ENCODE data around the gene MEGF10.

The MEGF10 gene

GRCh38 chr5:127440831-127441230 lies 150.2 kb downstream of the MEGF10 start:
- DNase-seq (ENCODE audit: low read depth in 2 of 2): no peak

DNA sequence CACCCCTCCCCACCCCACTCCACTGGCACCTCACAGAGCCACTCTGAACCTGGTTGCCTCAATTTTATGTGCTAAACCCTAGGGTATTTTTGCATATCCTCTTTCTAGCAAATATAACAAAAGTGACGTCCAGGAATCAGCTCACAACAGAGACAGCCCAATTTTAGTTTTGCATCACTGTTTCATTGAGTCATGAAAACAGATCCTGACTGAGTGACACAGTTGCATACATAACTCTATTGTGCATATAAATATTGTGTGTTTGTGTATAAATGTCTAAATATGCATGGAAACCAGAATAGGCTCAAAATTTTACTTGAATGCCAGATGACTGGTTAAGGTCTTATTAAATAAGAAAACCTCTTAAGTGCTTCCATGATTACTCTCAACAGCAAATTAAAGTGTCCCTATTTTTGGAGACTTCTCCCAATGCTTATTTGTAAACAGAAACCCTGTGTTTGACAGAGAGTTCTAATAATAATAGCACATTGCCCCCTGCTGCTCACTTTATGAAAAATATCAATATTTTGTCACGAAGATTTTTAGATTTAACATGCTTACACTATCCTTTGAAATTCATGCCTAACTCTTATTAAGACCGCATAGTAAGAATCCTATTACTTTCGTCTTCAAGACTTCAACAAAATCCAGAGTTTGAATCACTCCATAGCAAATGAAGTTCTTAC lies 151.3 kb downstream of the MEGF10 start:
- DNase-seq (ENCODE audit: low read depth in 2 of 2): no peak

- DNase-seq (ENCODE audit: low read depth in 2 of 2): no peak
These were observed 153.6 kb downstream of the MEGF10 start for GRCh38 chr5:127444171-127444570.

DNA sequence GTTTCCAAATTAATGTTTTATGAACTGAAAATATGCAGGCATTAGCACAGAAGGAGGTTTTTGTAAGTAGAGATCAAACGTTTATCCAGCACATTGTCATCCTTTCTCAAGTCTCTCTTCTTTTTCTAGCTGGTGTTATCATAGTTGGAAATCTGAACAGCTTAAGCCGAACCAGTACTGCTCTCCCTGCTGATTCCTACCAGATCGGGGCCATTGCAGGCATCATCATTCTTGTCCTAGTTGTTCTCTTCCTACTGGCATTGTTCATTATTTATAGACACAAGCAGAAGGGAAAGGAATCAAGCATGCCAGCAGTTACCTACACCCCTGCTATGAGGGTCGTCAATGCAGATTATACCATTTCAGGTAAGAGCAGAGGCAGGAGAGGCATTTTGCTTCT lies 154.7 kb downstream of the MEGF10 start:
- DNase-seq (ENCODE audit: low read depth in 2 of 2): no peak

- DNase-seq (ENCODE audit: low read depth in 2 of 2): no peak
These were observed 156.0 kb downstream of the MEGF10 start for GRCh38 chr5:127446626-127447025.

DNA sequence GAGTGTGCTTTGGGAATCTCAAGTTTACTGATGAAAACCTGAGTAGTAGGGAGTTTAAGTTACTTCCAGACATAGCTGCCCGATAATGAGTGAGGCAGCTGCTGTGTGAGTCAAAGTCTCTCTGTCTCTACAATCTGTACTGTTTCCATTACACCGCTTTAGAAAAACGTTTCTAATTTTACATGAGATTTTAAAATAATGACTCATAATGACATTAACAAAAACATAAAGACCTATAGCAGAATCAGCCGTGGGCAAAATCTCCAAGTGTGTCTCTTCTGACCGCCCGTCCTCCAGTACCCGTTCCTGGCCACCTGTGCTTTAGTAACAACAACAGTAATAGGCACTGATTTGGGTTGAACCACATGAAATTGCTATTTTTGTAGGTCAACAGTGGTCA lies 157.2 kb downstream of the MEGF10 start:
- no peak for DNase-seq (ENCODE audit: low read depth in 2 of 2)

DNA sequence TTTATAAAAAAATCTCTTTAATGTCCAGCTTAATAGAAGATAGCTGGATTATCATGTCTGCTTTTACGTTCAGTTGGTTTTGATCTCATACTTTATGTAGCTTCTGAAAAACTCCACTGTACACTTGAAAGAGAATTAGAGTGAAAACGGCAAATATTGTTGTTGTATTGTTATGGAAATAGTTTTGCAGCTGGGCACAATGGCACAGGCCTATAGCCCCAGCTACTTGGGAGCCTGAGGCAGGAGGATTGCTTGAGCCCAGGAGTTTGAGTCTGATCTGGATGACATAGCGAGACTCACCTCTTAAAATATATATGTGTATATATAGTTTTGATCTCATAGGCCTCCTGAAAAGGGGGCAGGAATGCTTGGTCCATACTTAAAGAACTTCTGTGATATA lies 159.4 kb downstream of the MEGF10 start:
- DNase-seq (ENCODE audit: low read depth in 2 of 2): no peak

DNA sequence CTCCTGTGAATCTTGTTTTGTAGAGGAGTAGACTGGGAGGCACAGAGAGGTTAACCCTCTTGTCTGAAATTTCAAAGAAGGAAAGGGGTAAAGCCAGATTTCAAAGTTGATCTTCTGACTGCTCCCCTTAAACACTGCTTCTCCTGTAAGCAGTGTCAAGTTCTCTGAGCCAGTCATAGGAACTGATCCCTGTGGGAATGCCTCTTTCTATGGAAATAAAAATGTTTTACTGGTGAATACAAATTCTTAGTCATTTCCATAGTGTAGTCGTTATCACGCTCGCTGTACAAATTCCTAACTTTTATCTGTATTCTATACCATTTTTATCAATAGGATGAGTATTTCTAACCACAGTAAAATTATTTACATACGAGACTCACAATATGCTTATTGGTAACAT lies 160.5 kb downstream of the MEGF10 start:
- DNase-seq (ENCODE audit: low read depth in 2 of 2): no peak

DNA sequence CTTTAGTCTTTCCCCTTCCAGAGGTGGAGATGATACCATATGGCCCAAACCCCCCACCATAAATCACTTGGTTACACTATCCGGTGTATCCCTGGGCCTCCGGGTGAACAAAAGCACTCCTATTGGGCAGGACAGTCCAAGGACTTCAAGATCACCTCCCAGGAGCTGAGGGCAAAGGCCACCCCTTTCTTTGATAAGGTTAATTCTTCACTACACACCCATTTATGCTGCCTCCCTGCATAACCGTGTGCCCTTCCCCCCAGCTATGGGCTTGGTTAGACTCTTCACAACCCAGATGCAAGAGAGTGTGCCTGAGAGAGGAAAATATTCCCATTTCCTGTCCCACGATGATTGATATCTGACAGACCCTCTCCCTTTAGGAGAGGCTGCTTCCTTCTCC lies 162.0 kb downstream of the MEGF10 start:
- no peak for DNase-seq (ENCODE audit: low read depth in 2 of 2)

GRCh38 chr5:127471211-127471610 lies 180.6 kb downstream of the MEGF10 start:
- DNase-seq (ENCODE audit: low read depth in 2 of 2): no peak

GRCh38 chr5:127472700-127473099 lies 182.1 kb downstream of the MEGF10 start:
- no peak for DNase-seq (ENCODE audit: low read depth in 2 of 2)

- no peak for DNase-seq (ENCODE audit: low read depth in 2 of 2)
These were observed 195.9 kb downstream of the MEGF10 start for GRCh38 chr5:127486471-127486870.

DNA sequence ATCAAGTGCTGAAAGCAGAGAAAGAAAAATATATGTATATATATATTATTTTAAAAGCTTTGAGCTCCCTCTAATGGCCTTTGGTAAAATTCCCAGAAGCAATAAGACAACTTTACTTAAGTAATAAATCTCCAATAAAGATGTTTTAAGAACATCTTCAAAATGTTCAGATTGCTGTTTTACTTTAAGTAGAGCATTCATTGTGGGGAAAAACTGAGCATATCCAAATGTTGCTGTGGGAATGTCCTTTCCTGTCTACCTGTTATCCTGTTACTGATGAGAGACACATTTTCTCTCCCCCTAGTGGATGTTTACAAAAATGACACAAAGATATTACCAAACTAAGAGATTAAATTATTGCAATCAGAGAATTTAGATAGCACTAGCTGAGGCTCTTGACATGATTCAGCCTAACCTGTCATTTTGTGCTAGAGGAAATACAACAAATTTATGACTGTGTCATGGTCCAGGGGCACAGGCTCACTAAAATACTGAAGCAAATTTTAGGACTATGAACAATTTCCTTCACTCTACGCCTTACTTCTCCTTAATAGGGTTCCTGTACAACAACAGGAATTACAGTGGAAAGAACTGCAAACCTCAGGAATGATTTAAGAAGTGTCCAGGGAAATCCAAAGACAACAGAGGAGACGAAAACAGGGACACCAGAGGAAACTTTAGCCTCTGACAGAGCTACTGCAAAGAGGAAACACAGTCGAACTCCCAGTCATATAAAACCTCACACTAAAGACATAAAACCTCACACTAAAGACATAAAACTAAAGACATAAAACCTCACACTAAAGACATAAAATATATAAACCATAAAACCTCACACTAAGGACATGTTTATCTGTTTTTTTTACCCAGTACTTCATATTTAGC lies 202.5 kb downstream of the MEGF10 start:
- no peak for DNase-seq (ENCODE audit: low read depth in 2 of 2)

GRCh38 chr5:127498548-127498947 lies 208.0 kb downstream of the MEGF10 start:
- no peak for DNase-seq (ENCODE audit: low read depth in 2 of 2)

DNA sequence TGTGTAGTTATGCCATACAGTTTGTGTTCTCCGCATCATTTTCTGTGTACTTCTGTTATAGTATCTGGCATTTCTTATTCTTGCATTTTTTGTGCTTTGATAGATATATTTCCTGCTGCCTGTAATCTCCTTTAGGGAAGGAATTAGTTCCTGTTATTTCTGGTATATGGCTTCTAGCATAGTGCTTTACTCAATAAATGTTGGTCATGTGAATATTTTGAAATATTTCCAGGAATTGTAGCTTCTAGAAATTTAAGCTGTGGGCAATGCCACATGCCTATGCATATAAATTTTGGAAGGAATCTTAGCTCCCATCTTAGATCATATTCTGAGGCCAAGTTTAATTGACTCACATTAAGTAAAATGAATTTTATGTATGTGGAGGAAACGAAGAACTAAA lies 215.3 kb downstream of the MEGF10 start:
- no peak for DNase-seq (ENCODE audit: low read depth in 2 of 2)

DNA sequence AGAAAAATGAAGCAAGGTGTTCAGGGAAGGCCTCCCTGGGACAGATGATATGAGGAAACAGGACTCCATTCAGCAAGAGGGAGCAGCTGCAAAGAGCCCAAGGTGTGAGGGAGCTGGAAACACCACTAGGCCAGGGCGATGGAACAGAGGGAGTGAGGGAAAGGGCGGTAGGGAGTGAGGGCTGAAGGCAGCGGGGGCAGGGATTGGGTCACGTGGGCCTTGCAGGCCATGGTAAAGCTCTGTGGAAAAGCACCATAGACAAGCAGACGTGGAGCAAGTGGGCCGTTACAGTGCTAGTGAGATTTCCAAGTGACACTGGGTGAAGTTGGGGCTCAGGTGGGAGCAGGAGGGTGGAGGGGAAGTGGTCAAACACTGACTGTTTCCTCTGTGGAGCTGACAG lies 216.0 kb downstream of the MEGF10 start:
- DNase-seq (ENCODE audit: low read depth in 2 of 2): no peak

- DNase-seq (ENCODE audit: low read depth in 2 of 2): no peak
These were observed 218.2 kb downstream of the MEGF10 start for GRCh38 chr5:127508644-127509373.

Measured in activated CD4-positive, alpha-beta T cell treated with anti-CD3 and anti-CD28 coated beads for 24 hours (primary cell).